ENCODE measurements around the gene LRBA.

DNA sequence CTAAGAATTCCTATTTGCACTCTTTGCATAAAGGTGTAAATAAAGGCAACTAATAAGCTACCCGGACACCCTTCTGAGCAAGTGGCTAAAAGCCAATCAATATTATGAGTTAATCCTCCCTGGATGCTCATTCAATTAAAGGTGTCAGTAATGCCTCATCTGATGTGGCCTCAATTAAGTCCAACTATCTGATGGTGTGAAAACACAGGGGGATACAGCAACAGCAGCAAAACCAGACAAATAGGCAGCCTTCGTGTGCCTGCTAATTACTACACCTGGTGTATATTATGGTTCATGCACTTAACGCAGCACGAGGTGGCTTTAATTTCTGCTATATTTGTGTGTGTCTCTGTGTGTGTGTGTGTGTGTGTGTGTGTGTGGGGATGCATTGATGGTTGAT, 692.4 kb downstream of the LRBA start:
- TF ChIP-seq, protein P1, sequence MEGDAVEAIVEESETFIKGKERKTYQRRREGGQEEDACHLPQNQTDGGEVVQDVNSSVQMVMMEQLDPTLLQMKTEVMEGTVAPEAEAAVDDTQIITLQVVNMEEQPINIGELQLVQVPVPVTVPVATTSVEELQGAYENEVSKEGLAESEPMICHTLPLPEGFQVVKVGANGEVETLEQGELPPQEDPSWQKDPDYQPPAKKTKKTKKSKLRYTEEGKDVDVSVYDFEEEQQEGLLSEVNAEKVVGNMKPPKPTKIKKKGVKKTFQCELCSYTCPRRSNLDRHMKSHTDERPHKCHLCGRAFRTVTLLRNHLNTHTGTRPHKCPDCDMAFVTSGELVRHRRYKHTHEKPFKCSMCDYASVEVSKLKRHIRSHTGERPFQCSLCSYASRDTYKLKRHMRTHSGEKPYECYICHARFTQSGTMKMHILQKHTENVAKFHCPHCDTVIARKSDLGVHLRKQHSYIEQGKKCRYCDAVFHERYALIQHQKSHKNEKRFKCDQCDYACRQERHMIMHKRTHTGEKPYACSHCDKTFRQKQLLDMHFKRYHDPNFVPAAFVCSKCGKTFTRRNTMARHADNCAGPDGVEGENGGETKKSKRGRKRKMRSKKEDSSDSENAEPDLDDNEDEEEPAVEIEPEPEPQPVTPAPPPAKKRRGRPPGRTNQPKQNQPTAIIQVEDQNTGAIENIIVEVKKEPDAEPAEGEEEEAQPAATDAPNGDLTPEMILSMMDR (IDR thresholded peaks at IDR 0.05 in 4 of 5, conservative IDR thresholded peaks at IDR 0.05 in 1 of 5), result no peak
- TF ChIP-seq POLR2A (IDR thresholded peaks at IDR 0.05), result no peak

All from gastrocnemius medialis (tissue), 4 donors.